Mesodermal cell (in vitro differentiated cells): ENCODE results near the gene AWAT2.

ENCODE experiments used
- H3K27ac ChIP-seq: 2 replicates; pipeline ENCODE4 v1.7.0; 2013; ENCODE audit warnings: mild to moderate bottlenecking, low read depth, low read length, moderate library complexity; ENCODE audit not compliant: severe bottlenecking
- H3K36me3 ChIP-seq: 2 replicates; pipeline ENCODE4 v1.7.1; 2013; ENCODE audit warnings: mild to moderate bottlenecking, low read length, moderate library complexity; ENCODE audit not compliant: control insufficient read depth, insufficient read depth
- H3K4me1 ChIP-seq: one replicate; pipeline ENCODE4 v1.7.1; 2013; ENCODE audit warnings: mild to moderate bottlenecking, low read length; ENCODE audit not compliant: insufficient read depth, control insufficient read depth, poor library complexity, severe bottlenecking
- H3K4me3 ChIP-seq: 2 replicates; pipeline ENCODE4 v1.7.0; 2013; ENCODE audit warnings: low read length, control low read depth, mild to moderate bottlenecking; ENCODE audit not compliant: insufficient read depth, poor library complexity, severe bottlenecking; ENCODE audit errors: extremely low read depth
- H3K9me3 ChIP-seq: 2 replicates; pipeline ENCODE4 v1.7.1; 2013; ENCODE audit warnings: mild to moderate bottlenecking, low read length, moderate library complexity; ENCODE audit not compliant: control insufficient read depth
- WGBS, 2 experiments: methylation state at CpG; one replicate each; pipeline ENCODE4 v1.1.5; 2013; ENCODE audit warnings: missing lambda C conversion rate in 2 of 2; ENCODE audit not compliant: insufficient coverage in 2 of 2; 5-methylcytosine and 5-hydroxymethylcytosine counted together

The AWAT2 gene

GRCh38 chrX:69996113-69996468 lies 53.6 kb downstream of the AWAT2 start:
- Histone ChIP-seq H3K4me3 (no peak overlapping the region), H3K9me3 (no peaks in the 10 kb centered on the region), H3K4me1 (no peaks in the 10 kb centered on the region), H3K36me3 (no peaks in the 10 kb centered on the region), H3K27ac (no peak overlapping the region)

GRCh38 chrX:69995362-69996112 lies 54.2 kb downstream of the AWAT2 start:
- no peaks in the 10 kb centered on the region for H3K9me3 ChIP-seq
- H3K4me3 ChIP-seq = no peak overlapping the region
- H3K27ac ChIP-seq = no peak overlapping the region
- no peaks in the 10 kb centered on the region for H3K36me3 ChIP-seq
- WGBS, 2 experiments = no CpG with 5 or more reads among the region's 2 CpGs
- no peaks in the 10 kb centered on the region for H3K4me1 ChIP-seq

- no peak overlapping the region for H3K27ac ChIP-seq
- no peaks in the 10 kb centered on the region for H3K4me1 ChIP-seq
- H3K4me3 ChIP-seq = no peak overlapping the region
- no peaks in the 10 kb centered on the region for H3K36me3 ChIP-seq
- H3K9me3 ChIP-seq = no peaks in the 10 kb centered on the region
These were observed 56.2 kb downstream of the AWAT2 start for GRCh38 chrX:69993494-69993893.

GRCh38 chrX:69991685-69992084 lies 58.1 kb downstream of the AWAT2 start:
- Histone ChIP-seq H3K36me3 (no peaks in the 10 kb centered on the region), H3K27ac (no peak overlapping the region), H3K9me3 (no peaks in the 10 kb centered on the region), H3K4me1 (no peaks in the 10 kb centered on the region), H3K4me3 (no peak overlapping the region)
- WGBS, 2 experiments = 83% methylated on average over 1 of the region's 3 CpGs; no CpG with 5 or more reads in 1 of the 2 experiments
